ENCODE data around the gene EFNA4.

EFNA4 gene

DNA sequence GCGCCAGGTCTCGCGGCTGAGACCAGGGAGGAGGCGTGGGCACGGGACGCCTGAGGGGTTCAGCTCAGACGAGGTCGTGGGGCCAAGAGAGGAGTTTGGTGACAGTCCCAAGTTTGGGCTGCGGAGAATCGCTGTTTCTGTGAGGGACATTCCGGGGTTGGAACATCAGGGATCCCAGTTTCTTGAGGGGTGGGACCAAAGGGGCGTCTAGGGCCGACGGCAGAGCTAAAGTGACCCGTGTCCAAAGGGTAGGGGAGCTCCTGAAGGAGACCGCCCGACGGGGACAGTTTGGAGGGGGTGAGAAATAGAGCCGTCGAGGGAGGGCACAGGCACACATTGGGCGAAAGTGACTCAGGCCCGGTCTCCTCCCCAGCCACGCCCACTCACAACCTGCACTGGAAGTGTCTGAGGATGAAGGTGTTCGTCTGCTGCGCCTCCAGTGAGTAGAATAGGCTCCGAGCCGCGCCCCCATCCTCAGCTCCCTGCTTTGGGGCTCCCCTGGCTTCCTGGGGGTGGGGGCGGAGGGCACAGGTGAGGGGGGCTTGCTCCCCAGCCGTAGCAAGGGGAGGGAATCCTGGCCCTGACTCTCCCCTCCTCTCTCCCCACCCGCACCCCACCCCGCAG is 22.1 kb downstream of the EFNA4 start:
- TF ChIP-seq ZFX (IDR thresholded peaks at IDR 0.05) = no peak
- H3K27ac ChIP-seq = peak overlapping the region; percentile 82

DNA sequence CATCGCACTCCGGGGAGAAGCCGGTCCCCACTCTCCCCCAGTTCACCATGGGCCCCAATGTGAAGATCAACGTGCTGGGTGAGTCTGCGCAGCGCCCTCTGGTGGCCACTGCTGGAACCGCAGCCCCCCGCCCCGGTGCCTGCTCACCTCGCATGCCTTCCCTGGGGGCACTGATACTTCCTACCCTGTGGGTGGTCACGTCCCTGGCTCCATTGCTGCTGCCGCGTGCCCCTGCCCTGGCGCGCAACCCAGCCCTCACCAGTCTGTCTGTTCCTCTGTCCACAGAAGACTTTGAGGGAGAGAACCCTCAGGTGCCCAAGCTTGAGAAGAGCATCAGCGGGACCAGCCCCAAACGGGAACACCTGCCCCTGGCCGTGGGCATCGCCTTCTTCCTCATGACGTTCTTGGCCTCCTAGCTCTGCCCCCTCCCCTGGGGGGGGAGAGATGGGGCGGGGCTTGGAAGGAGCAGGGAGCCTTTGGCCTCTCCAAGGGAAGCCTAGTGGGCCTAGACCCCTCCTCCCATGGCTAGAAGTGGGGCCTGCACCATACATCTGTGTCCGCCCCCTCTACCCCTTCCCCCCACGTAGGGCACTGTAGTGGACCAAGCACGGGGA is 22.7 kb downstream of the EFNA4 start:
- no peak for TF ChIP-seq ZFX (IDR thresholded peaks at IDR 0.05)
- TF ChIP-seq, protein P1, sequence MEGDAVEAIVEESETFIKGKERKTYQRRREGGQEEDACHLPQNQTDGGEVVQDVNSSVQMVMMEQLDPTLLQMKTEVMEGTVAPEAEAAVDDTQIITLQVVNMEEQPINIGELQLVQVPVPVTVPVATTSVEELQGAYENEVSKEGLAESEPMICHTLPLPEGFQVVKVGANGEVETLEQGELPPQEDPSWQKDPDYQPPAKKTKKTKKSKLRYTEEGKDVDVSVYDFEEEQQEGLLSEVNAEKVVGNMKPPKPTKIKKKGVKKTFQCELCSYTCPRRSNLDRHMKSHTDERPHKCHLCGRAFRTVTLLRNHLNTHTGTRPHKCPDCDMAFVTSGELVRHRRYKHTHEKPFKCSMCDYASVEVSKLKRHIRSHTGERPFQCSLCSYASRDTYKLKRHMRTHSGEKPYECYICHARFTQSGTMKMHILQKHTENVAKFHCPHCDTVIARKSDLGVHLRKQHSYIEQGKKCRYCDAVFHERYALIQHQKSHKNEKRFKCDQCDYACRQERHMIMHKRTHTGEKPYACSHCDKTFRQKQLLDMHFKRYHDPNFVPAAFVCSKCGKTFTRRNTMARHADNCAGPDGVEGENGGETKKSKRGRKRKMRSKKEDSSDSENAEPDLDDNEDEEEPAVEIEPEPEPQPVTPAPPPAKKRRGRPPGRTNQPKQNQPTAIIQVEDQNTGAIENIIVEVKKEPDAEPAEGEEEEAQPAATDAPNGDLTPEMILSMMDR (conservative IDR thresholded peaks at IDR 0.05) = peak; percentile 99
- H3K27ac ChIP-seq = peak overlapping the region; percentile 82

DNA sequence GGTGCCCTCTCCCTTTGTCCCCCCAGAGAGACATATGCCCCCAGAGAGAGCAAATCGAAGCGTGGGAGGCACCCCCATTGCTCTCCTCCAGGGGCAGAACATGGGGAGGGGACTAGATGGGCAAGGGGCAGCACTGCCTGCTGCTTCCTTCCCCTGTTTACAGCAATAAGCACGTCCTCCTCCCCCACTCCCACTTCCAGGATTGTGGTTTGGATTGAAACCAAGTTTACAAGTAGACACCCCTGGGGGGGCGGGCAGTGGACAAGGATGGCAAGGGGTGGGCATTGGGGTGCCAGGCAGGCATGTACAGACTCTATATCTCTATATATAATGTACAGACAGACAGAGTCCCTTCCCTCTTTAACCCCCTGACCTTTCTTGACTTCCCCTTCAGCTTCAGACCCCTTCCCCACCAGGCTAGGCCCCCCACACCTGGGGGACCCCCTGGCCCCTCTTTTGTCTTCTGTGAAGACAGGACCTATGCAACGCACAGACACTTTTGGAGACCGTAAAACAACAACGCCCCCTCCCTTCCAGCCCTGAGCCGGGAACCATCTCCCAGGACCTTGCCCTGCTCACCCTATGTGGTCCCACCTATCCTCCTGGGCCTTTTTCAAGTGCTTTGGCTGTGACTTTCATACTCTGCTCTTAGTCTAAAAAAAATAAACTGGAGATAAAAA is 23.5 kb downstream of the EFNA4 start:
- H3K27ac ChIP-seq = no peak overlapping the region
- no peak for TF ChIP-seq ZFX (IDR thresholded peaks at IDR 0.05)
- TF ChIP-seq, protein P1 (conservative IDR thresholded peaks at IDR 0.05) = no peak

DNA sequence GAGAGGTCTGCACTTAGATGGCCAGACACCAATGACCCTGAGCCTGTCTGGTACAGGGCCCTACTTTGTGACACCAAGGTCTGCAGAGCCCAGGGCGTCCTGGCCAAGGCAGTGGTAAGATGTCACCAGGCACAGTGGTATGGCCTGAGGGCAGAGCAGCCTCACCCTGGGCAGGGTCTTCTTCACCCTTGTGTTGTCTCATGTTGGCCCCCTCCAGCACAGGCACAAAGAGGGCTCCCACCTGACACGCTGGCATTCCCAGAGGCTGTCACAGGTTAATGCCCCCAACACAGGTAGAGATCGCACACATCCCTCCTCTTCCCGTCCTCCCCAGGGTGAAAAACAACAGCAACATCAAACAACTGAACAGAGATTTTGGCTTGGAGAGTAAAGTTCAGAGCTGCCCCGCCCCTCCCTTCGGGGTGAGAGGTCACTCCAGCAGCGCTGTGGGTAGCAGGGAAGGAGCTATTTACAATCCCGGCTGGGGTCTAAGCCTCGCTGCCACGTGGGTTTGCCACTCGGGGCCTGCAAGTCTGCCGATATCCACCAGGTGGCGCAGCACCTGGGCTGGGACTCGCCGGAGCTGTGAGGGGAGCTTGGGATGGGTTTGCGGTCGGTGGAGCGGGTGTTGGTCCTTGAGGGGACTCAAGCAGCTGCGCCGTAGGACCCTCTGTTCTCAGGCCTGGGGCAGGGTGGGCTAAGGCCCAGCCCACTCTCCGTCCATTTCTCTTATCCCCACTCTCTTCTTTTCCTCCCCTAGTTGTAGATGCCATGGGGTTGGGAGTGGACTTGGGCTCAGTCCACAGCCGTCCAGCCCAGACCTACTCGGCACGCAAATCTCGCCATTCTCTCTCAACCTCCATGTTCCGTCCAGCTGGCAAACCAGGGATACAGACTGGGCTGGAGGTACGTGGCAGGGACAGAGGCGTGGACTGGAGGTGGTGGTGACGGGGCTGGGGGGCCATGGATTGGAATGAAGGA is 27.8 kb downstream of the EFNA4 start:
- H3K27ac ChIP-seq = peak overlapping the region; percentile 4; the same call in 1 of the 2 replicates
- no peak for TF ChIP-seq ZFX (IDR thresholded peaks at IDR 0.05)
- TF ChIP-seq, protein P1 (conservative IDR thresholded peaks at IDR 0.05) = peak; percentile 99

DNA sequence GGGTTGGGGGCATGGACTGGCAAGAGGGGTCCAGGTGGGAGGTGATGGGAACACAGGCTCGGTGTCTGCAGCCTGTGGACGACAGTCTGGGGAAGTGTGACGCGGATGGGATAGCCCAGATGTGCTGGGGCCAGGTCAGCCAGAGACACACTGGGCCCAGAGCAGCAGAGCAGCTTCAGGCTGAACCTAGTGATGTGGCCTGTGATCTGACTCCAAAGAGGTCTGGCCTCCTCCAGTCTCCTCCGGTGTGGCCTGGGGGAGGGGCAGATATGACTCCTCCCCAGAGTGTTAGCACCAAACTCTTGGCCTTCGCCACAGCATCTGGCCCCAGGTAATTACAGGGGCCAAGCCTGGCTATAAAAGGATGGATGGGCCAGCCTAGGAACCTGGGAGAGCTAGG is 28.6 kb downstream of the EFNA4 start:
- TF ChIP-seq ZFX (IDR thresholded peaks at IDR 0.05) = no peak
- TF ChIP-seq, protein P1 (conservative IDR thresholded peaks at IDR 0.05) = no peak
- H3K27ac ChIP-seq = no peak overlapping the region

DNA sequence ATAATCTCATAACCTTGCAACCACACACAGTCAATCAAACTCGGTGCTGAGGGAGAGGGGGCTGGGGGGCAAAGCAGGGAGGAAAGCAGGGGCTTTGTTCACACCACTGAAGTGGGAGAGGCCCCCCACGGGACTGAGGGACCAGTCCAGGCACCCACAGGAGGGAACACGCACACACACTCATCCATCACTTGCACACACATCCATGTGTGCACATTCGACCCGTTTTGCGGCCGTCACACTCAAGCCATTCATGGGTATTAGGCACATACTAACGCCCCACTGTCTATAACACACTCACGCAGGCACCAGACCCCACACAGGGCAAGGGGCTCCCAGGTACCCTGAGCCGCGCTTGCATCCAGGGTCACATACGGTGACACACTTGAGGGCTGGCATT is 29.1 kb downstream of the EFNA4 start:
- H3K27ac ChIP-seq = no peak overlapping the region
- TF ChIP-seq ZFX (IDR thresholded peaks at IDR 0.05) = no peak
- TF ChIP-seq, protein P1 (conservative IDR thresholded peaks at IDR 0.05) = no peak

DNA sequence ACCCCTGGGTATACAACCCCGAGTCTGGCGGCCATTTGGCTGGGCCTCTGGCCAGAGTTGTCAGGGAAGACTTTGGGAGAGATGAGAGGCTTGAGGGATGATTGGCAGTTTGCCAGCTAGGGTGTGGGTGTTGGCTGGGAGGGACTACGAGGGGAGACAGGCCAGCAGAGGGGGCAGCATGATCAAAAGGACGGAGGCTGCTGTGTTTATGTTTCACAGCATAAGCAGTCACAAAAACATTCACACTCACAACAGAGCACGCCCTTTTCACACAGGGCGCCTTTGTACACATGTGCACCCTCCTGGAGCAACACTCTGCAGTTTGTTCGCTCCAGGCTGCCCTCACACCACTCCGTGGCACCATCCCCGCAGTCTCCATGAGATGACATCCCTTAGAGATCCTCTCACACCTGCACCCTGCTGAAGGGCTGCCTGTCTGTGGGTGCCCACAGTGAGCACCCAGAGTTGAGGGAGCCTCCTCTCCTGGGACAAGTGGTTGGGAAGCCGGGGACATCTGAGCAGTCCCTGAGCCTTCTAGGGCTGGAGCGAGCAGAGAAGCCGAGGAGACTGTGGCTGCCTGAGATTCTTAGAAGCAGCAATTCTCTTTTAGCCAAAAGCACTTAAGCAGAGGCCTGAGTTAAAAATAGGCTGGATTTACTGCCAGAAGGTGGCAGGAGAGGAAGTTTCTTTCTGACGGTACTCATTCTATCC is 30.5 kb downstream of the EFNA4 start:
- H3K27ac ChIP-seq = no peak overlapping the region
- TF ChIP-seq, protein P1 (conservative IDR thresholded peaks at IDR 0.05) = peak; percentile 73
- no peak for TF ChIP-seq ZFX (IDR thresholded peaks at IDR 0.05)
